ENCODE results near the gene PLXNB2.

PLXNB2 gene

DNA sequence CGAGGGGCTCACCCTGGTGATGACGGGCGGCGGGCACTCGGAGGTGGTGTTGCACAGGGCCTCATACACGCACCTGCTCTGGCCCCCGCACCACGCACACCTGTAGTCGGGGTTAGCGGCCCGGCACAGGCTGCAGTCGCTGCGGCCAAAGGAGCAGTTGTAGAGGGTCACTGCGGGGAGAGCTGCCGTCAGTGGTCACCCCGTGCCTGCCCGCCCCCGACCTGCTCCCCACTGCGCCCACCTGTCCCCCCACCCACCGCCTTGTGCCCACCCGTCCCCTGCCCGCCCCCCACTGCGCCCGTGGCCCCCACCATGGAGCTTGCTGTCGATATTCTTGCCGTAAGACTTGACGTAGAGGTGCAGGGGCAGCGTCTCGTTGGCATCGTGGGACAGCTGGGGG is 23.6 kb downstream of the PLXNB2 start:
- Histone ChIP-seq H3K9me3 (ENCODE audit: low read length) (no peaks in the 10 kb centered on the region), H3K36me3 (ENCODE audit: insufficient read depth, low read length) (peaks cover 82% of the 10 kb centered on the region), H3K4me1 (ENCODE audit: insufficient read depth, low read length) (no peaks in the 10 kb centered on the region), H3K27me3 (ENCODE audit: insufficient read depth, low read length) (no peaks in the 10 kb centered on the region), H3K4me3 (ENCODE audit: low read length) (no peak overlapping the region), H2AFZ (ENCODE audit: low read depth, low read length) (no peak overlapping the region)

DNA sequence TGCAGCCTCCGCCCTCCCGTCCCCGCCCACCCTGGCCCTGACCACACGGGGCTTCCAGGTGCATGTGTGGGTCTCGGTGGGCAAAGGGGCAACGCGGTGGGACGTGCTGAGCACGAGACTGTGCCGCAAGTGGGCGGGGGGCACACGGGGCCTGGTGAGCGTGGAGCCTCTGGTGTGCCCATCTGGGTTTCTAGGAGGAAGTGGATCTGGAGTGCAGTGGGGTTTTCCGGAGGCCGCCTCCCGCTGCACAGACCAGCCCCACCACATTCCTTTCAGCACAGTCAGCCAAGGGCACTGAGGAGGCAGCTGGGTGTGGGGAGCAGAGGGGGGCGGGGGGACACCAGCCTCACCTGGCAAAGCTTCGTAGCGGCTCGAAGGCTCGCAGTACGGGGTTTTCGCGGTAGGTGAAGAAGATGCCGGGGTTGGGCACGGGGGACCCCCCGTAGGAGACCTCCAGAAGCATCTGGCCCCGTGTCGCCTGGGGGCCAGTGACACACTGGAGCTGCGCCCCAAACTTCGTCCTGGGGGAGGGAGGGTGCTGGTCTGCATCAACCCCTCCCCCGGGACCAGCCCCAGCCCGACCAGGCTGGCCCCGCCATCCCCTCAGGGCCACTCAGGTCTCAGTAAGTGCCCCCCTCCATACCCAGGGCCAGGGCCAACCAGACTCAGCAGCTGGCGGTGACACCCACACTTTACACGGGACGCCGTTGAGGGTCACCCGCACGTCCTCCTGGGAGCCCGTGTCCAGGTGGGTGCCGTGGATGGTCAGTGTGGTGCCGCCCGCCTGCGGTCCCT is 24.9 kb downstream of the PLXNB2 start:
- no peaks in the 10 kb centered on the region for H3K27me3 ChIP-seq (ENCODE audit: insufficient read depth, low read length)
- H3K9me3 ChIP-seq (ENCODE audit: low read length), result no peaks in the 10 kb centered on the region
- no peak overlapping the region for H3K4me3 ChIP-seq (ENCODE audit: low read length)
- H2AFZ ChIP-seq (ENCODE audit: low read depth, low read length), result no peak overlapping the region
- H3K36me3 ChIP-seq (ENCODE audit: insufficient read depth, low read length), result peaks cover 85% of the 10 kb centered on the region
- H3K4me1 ChIP-seq (ENCODE audit: insufficient read depth, low read length), result no peaks in the 10 kb centered on the region

DNA sequence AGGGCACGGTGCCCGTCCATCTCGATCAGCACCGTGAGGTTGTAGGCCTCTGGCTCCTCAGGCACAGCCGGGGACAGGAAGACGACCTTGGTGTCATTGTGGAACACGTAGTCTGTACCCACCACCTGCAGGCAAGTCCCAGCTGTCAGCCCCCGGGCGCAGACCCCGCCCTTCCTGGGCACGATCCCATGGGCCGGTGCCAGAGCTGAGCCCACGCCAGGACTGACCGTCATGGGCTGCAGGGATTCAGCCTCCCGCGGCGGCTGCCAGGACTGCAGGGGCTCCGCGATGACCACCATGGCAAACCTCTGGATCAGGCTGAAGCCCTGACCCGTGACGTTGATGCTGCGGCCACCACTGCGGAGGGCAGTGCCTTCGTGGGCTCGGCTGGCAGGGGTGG is 25.5 kb downstream of the PLXNB2 start:
- H2AFZ ChIP-seq (ENCODE audit: low read depth, low read length), result no peak overlapping the region
- peaks cover 86% of the 10 kb centered on the region for H3K36me3 ChIP-seq (ENCODE audit: insufficient read depth, low read length)
- H3K9me3 ChIP-seq (ENCODE audit: low read length), result no peaks in the 10 kb centered on the region
- no peaks in the 10 kb centered on the region for H3K4me1 ChIP-seq (ENCODE audit: insufficient read depth, low read length)
- H3K4me3 ChIP-seq (ENCODE audit: low read length), result no peak overlapping the region
- no peaks in the 10 kb centered on the region for H3K27me3 ChIP-seq (ENCODE audit: insufficient read depth, low read length)

DNA sequence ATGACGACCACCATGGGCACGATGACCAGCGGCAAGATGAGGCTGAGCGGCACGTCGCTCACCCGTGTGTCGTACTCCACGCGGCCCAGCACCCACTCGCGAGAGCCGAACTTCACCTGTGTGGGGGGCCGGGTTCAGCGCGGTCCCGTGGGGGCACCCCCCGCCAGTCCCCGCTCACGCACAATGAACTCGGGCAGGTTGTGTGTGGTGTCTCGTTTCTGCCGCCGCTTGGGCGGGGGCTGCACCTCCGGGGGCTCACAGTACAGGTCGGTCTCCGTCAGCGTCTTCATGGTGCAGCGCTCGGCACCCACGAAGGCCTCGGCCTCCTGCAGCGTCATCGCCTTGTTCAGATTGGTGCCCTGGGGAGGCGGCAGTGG is 26.1 kb downstream of the PLXNB2 start:
- Histone ChIP-seq H3K4me3 (ENCODE audit: low read length) (no peak overlapping the region), H3K27me3 (ENCODE audit: insufficient read depth, low read length) (no peaks in the 10 kb centered on the region), H2AFZ (ENCODE audit: low read depth, low read length) (no peak overlapping the region), H3K9me3 (ENCODE audit: low read length) (peaks cover under 1% of the 10 kb centered on the region), H3K36me3 (ENCODE audit: insufficient read depth, low read length) (peaks cover 87% of the 10 kb centered on the region), H3K4me1 (ENCODE audit: insufficient read depth, low read length) (no peaks in the 10 kb centered on the region)

DNA sequence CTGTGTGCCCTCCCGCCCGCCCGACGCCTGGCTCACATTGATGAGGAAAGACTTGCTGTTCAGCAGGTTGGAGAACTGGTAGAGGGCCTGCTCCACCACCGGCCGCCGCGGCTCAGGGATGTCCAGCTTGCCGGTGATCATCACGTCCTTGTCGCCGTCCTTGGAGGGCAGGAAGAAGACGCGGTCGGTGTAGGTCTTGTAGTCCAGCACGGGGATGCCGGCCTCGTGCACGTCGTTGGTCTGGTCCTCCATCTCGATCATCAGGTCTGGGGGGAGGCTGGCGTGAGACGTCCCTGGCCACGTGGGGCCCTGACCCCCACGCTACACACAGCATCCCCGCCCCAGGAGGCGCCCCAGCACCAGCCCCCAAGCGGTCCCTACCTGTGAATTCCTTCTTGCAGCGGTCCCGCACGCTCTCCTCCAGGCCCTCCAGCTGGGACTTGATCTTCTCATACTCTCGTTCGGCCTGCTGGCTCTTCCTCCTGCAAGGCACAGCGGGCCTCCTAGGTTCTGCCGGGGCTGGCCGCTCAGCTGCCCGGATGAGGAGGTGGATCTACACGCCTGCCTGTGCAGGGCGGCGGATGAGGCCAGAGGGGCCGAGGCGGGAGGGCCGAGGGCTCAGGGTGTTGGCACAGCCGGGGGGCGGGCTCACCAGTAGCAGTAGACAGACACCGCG is 26.6 kb downstream of the PLXNB2 start:
- H3K27me3 ChIP-seq (ENCODE audit: insufficient read depth, low read length), result no peaks in the 10 kb centered on the region
- H3K4me1 ChIP-seq (ENCODE audit: insufficient read depth, low read length), result no peaks in the 10 kb centered on the region
- H3K36me3 ChIP-seq (ENCODE audit: insufficient read depth, low read length), result peaks cover 86% of the 10 kb centered on the region
- peaks cover 2% of the 10 kb centered on the region for H3K9me3 ChIP-seq (ENCODE audit: low read length)
- no peak overlapping the region for H2AFZ ChIP-seq (ENCODE audit: low read depth, low read length)
- no peak overlapping the region for H3K4me3 ChIP-seq (ENCODE audit: low read length)

DNA sequence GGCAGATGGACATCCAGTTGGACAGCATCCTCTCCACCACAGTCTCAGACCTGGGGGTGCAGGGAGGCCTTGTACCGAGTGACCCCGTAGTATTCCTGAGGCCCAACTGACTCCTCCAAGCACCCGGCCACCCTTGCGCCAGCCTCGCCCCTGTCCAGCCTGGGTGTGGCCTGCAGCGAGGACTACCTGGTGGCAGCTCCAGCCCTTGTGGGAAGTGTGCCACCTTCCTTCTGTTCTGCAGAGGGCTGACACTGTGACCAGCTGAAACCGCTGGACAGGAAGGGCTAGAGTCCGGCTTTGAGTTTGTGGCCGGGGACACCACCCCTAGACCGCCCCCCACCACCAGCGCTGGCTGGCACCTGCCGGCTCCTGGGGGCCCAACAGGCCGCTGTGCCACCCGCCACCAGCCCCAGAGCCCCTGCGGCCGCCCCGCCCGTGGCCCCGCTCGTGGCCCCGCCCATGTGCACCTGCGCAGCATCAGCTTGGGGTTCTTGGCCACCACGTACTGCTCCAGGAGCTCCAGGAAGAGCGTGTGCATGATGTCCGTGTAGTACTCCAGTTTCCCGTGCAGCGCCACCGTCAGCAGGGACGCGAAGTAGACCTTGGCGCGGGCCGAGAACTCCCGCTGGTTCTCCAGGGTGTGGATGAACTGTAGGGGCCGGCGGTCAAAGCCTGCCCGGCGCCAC is 27.3 kb downstream of the PLXNB2 start:
- Histone ChIP-seq H3K4me3 (ENCODE audit: low read length) (no peak overlapping the region), H3K9me3 (ENCODE audit: low read length) (peaks cover 2% of the 10 kb centered on the region), H3K36me3 (ENCODE audit: insufficient read depth, low read length) (peaks cover 90% of the 10 kb centered on the region), H3K4me1 (ENCODE audit: insufficient read depth, low read length) (peaks cover 1% of the 10 kb centered on the region), H3K27me3 (ENCODE audit: insufficient read depth, low read length) (no peaks in the 10 kb centered on the region), H2AFZ (ENCODE audit: low read depth, low read length) (no peak overlapping the region)

DNA sequence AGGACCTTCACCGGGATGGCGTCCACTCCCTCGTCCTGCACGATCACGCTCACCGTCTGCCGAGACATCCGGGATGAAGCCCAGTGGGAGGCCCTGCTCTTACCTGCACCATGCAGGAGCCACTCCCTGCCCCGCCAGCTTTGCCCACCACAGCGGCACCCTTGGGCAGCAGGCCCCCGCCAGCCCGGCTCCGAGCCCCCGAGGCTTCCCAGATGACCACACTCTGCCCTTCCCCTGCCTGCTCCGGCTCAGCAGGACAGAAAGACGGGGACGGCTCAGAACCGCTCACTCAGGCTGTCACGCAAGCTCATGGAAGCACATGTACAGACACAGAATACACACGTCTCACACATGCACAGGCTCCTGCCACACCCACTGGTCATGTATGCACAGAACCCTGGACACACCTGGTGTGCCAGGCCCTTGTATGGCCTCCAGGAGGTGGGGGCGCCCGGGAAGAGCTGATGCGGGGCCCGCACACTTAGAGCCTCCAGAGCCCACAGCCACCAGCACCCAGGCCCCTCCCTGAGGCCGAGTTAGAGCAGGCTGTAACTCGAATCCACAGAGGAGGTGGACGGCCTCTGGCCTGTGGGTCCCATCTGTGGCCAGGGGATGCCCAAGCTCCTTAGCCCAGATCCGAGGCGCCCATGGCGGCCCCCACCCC is 28.4 kb downstream of the PLXNB2 start:
- Histone ChIP-seq H3K27me3 (ENCODE audit: insufficient read depth, low read length) (no peaks in the 10 kb centered on the region), H3K4me3 (ENCODE audit: low read length) (no peak overlapping the region), H3K36me3 (ENCODE audit: insufficient read depth, low read length) (peaks cover 84% of the 10 kb centered on the region), H2AFZ (ENCODE audit: low read depth, low read length) (no peak overlapping the region), H3K9me3 (ENCODE audit: low read length) (peaks cover 2% of the 10 kb centered on the region), H3K4me1 (ENCODE audit: insufficient read depth, low read length) (peaks cover 7% of the 10 kb centered on the region)

DNA sequence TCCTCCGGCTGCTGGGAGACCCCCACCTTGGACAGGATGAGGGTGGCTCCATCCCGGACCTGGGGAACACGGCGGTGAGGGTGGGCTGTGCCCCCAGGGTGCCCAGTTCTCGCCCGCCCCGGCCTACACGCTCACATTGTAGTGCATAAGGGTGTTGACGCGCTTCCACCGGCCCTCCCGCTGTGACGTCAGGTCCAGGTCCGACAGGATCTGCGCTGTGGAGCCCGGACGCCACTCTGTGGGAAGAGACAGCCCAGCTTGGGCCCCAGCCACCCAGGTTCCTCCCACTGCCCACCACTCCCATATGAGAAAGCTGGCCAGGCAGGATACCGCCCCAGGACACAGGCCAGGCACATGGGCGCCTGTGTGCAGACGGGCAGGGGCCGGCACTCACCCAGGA is 29.0 kb downstream of the PLXNB2 start:
- H3K4me3 ChIP-seq (ENCODE audit: low read length), result no peak overlapping the region
- H3K4me1 ChIP-seq (ENCODE audit: insufficient read depth, low read length), result peaks cover 9% of the 10 kb centered on the region
- peaks cover 79% of the 10 kb centered on the region for H3K36me3 ChIP-seq (ENCODE audit: insufficient read depth, low read length)
- H3K9me3 ChIP-seq (ENCODE audit: low read length), result peaks cover 2% of the 10 kb centered on the region
- no peak overlapping the region for H2AFZ ChIP-seq (ENCODE audit: low read depth, low read length)
- no peaks in the 10 kb centered on the region for H3K27me3 ChIP-seq (ENCODE audit: insufficient read depth, low read length)

DNA sequence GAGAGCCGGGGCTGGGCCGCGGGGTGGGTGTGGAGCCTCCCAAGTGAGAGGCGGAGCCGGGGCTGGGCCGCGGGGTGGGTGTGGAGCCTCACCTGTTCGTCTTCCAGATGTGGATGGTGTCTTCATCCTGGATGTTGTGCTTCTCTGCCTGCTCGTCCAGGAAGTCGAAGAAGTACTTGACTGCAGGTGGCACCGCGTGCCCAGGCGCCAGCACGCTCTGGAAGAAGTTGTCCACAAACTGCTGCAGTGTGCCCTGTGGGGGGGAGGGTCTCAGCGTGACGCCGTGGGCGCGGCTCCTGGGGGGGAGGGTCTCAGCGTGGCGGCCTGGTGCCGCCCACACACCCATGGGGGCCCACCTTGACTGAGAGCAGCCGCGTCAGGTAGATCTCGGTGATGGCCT is 29.7 kb downstream of the PLXNB2 start:
- Histone ChIP-seq H3K36me3 (ENCODE audit: insufficient read depth, low read length) (peaks cover 72% of the 10 kb centered on the region), H3K27me3 (ENCODE audit: insufficient read depth, low read length) (no peaks in the 10 kb centered on the region), H3K4me1 (ENCODE audit: insufficient read depth, low read length) (peaks cover 12% of the 10 kb centered on the region), H2AFZ (ENCODE audit: low read depth, low read length) (no peak overlapping the region), H3K9me3 (ENCODE audit: low read length) (peaks cover 2% of the 10 kb centered on the region), H3K4me3 (ENCODE audit: low read length) (no peak overlapping the region)

DNA sequence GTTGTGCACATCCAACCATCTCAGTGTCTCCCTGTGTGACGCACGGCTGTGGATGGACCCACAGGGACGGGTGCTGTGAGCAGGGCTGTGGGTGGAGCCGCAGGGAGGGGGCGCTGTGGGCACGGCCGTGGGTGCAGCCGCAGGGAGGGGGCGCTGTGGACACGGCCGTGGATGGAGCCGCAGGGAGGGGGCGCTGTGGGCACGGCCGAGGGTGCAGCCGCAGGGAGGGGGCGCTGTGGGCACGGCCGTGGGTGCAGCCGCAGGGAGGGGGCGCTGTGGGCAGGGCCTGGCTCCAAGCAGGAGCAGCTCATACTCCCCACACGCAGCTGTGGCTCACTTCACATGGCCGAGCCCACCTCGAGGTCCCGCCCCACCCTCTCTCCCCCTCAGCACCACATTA is 31.3 kb downstream of the PLXNB2 start:
- no peak overlapping the region for H2AFZ ChIP-seq (ENCODE audit: low read depth, low read length)
- H3K27me3 ChIP-seq (ENCODE audit: insufficient read depth, low read length), result no peaks in the 10 kb centered on the region
- peaks cover 25% of the 10 kb centered on the region for H3K4me1 ChIP-seq (ENCODE audit: insufficient read depth, low read length)
- peaks cover 55% of the 10 kb centered on the region for H3K36me3 ChIP-seq (ENCODE audit: insufficient read depth, low read length)
- peaks cover 2% of the 10 kb centered on the region for H3K9me3 ChIP-seq (ENCODE audit: low read length)
- no peak overlapping the region for H3K4me3 ChIP-seq (ENCODE audit: low read length)

DNA sequence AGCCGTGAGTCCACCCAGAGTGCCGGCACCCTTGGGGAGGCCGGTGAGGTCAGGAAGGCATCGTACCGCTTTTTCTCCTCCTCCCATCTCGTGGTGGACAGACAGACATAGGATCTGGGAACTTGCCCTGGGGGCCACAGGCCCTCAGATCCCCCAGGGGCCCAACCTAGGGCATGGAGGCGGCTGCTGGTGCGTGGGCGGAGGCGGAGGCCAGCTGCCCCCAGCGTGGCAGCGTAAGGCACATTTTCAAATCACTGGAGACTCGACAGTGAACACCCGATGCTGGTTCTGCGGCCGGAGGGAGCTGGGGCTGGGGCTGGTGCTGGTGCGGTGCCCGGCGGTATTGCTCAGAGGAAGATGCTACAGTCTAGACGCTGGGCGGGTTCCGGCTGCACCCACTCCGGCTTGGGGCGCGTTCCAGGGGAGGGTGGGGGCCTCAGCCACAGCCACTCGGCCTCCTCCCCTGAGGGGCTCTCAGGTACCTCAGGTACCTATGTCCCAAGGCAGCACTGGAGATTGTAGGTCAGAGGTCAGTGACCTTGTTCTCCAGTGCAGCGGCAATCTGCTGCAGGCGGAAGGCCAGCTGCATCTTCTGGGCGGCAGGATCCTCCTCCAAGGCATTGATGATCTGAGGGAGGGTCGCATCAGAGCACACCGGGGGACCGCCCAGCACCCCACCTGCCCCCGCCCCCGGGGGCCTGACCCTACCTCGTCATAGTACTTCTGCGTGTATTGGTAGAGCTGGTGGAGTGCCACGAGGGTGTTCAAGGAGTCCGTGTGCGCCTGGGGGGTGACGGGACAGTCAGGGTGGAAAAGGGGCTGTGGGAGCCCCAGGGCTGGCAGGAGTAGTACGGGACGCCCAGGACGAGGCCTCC is 32.0 kb downstream of the PLXNB2 start:
- H3K4me3 ChIP-seq (ENCODE audit: low read length), result no peak overlapping the region
- no peaks in the 10 kb centered on the region for H3K27me3 ChIP-seq (ENCODE audit: insufficient read depth, low read length)
- H3K36me3 ChIP-seq (ENCODE audit: insufficient read depth, low read length), result peaks cover 50% of the 10 kb centered on the region
- H3K4me1 ChIP-seq (ENCODE audit: insufficient read depth, low read length), result peaks cover 32% of the 10 kb centered on the region
- H3K9me3 ChIP-seq (ENCODE audit: low read length), result peaks cover 2% of the 10 kb centered on the region
- H2AFZ ChIP-seq (ENCODE audit: low read depth, low read length), result no peak overlapping the region

DNA sequence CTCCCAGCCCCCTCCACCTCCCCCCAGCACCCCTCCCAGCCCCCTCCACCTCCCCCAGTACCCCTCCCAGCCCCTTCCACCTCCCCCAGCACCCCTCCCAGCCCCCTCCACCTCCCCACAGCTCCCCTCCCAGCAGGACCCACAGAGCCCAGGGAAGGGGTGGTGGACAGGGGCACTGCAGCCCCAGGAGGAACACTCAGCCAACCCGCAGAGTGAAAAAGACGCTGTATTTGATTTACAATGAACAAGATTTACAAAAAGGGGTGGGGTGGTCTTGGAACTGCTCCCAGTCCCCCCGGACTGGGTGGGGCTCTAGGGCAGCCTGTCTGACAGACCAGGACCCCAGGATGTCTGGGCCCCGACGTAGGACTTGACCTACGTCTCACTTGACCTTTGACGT is 32.7 kb downstream of the PLXNB2 start:
- H2AFZ ChIP-seq (ENCODE audit: low read depth, low read length), result no peak overlapping the region
- H3K9me3 ChIP-seq (ENCODE audit: low read length), result peaks cover 2% of the 10 kb centered on the region
- H3K36me3 ChIP-seq (ENCODE audit: insufficient read depth, low read length), result peaks cover 46% of the 10 kb centered on the region
- H3K4me1 ChIP-seq (ENCODE audit: insufficient read depth, low read length), result peaks cover 32% of the 10 kb centered on the region
- H3K27me3 ChIP-seq (ENCODE audit: insufficient read depth, low read length), result no peaks in the 10 kb centered on the region
- no peak overlapping the region for H3K4me3 ChIP-seq (ENCODE audit: low read length)
